H9 (cell line): ENCODE data around the gene THEM4. TPM values are rescaled to one million over a fixed set of nuclear protein-coding genes. Genes with fewer than 3 reads are reported as not detected.

ENCODE experiments used
- DNase-seq: peaks from one replicate; pipeline ENCODE4 v3.0.0-alpha.2; 2017
- H2AFZ ChIP-seq: one replicate; pipeline ENCODE4 v1.6.1; 2013; ENCODE audit warnings: mild to moderate bottlenecking, low read length, control low read depth, moderate library complexity
- H2AK5ac ChIP-seq: 2 replicates; pipeline ENCODE4 v1.6.1; 2013; ENCODE audit warnings: low read length, control low read depth, mixed read lengths; ENCODE audit not compliant: insufficient read length
- H2BK120ac ChIP-seq: one replicate; pipeline ENCODE4 v1.6.1; 2013; ENCODE audit warnings: low read depth, mild to moderate bottlenecking, low read length, control low read depth, inconsistent platforms; ENCODE audit not compliant: poor library complexity, severe bottlenecking
- H2BK12ac ChIP-seq: 2 replicates; pipeline ENCODE4 v1.6.1; 2013; ENCODE audit warnings: low read length, control low read depth, mixed read lengths, low read depth; ENCODE audit not compliant: insufficient read length
- H2BK15ac ChIP-seq: 2 replicates; pipeline ENCODE4 v1.6.1; 2013; ENCODE audit warnings: low read depth, low read length, control low read depth
- H2BK20ac ChIP-seq: one replicate; pipeline ENCODE4 v1.6.1; 2013; ENCODE audit warnings: low read depth, mild to moderate bottlenecking, low read length, control low read depth, inconsistent platforms; ENCODE audit not compliant: poor library complexity, severe bottlenecking
- H2BK5ac ChIP-seq: 2 replicates; pipeline ENCODE4 v1.6.1; 2013; ENCODE audit warnings: low read length, control low read depth, mixed read lengths; ENCODE audit not compliant: insufficient read length
- H3K14ac ChIP-seq: 2 replicates; pipeline ENCODE4 v1.6.1; 2013; ENCODE audit warnings: low read length, control low read depth; ENCODE audit not compliant: insufficient read depth
- H3K18ac ChIP-seq: 2 replicates; pipeline ENCODE4 v1.6.1; 2013; ENCODE audit warnings: low read depth, mild to moderate bottlenecking, mixed read lengths, low read length, control low read depth; ENCODE audit not compliant: insufficient read length
- H3K23ac ChIP-seq: 2 replicates; pipeline ENCODE4 v1.6.1; 2013; ENCODE audit warnings: low read length, control low read depth, mixed read lengths, low read depth; ENCODE audit not compliant: insufficient read length
- H3K23me2 ChIP-seq: 2 replicates; pipeline ENCODE4 v1.6.1; 2013; ENCODE audit warnings: low read depth, mild to moderate bottlenecking, mixed read lengths, low read length, control low read depth; ENCODE audit not compliant: insufficient read length, poor library complexity, severe bottlenecking
- H3K27ac ChIP-seq: 2 replicates; pipeline ENCODE4 v1.5.1; 2013; ENCODE audit warnings: low read length, control low read depth, mixed read lengths, low read depth; ENCODE audit not compliant: insufficient read length
- H3K27me3 ChIP-seq: 2 replicates; pipeline ENCODE4 v1.6.1; 2013; ENCODE audit warnings: low read length, control low read depth, inconsistent platforms; ENCODE audit not compliant: insufficient read depth
- H3K4ac ChIP-seq: 2 replicates; pipeline ENCODE4 v1.6.1; 2013; ENCODE audit warnings: low read depth, mild to moderate bottlenecking, control low read depth, inconsistent platforms, low read length, moderate library complexity
- H3K4me1 ChIP-seq: 2 replicates; pipeline ENCODE4 v1.6.1; 2013; ENCODE audit warnings: low read length, control low read depth, inconsistent platforms; ENCODE audit not compliant: insufficient read depth
- H3K4me2 ChIP-seq: 2 replicates; pipeline ENCODE4 v1.6.1; 2013; ENCODE audit warnings: low read length, control low read depth, mixed read lengths; ENCODE audit not compliant: insufficient read length, insufficient read depth
- H3K56ac ChIP-seq: 2 replicates; pipeline ENCODE4 v1.6.1; 2013; ENCODE audit warnings: low read depth, mild to moderate bottlenecking, mixed read lengths, low read length, control low read depth; ENCODE audit not compliant: insufficient read length
- H3K79me1 ChIP-seq: 2 replicates; pipeline ENCODE4 v1.6.1; 2013; ENCODE audit warnings: low read depth, mild to moderate bottlenecking, moderate library complexity, low read length, control low read depth, inconsistent platforms; ENCODE audit not compliant: insufficient read depth, poor library complexity, severe bottlenecking
- H3K79me2 ChIP-seq: 2 replicates; pipeline ENCODE4 v1.6.1; 2013; ENCODE audit warnings: low read length, control low read depth, inconsistent platforms; ENCODE audit not compliant: insufficient read depth
- H3K9ac ChIP-seq: 2 replicates; pipeline ENCODE4 v1.6.1; 2013; ENCODE audit warnings: low read length, control low read depth, mixed read lengths; ENCODE audit not compliant: insufficient read length; ENCODE audit errors: extremely low read depth
- H3K9me3 ChIP-seq: one replicate; pipeline ENCODE4 v1.6.1; 2013; ENCODE audit warnings: low read depth, low read length, inconsistent platforms; ENCODE audit not compliant: control insufficient read depth
- H3T11ph ChIP-seq: one replicate; pipeline ENCODE4 v1.6.1; 2013; ENCODE audit warnings: mild to moderate bottlenecking, low read length, control low read depth, inconsistent platforms
- H4K20me1 ChIP-seq: one replicate; pipeline ENCODE4 v1.6.1; 2013; ENCODE audit not compliant: control insufficient read depth, insufficient read length, insufficient read depth
- H4K5ac ChIP-seq: 2 replicates; pipeline ENCODE4 v1.6.1; 2013; ENCODE audit warnings: low read depth, mild to moderate bottlenecking, mixed read lengths, low read length, control low read depth; ENCODE audit not compliant: insufficient read length
- H4K8ac ChIP-seq: replicated peaks from 2 replicates; pipeline ENCODE4 v1.6.1; 2013; ENCODE audit warnings: low read length, control low read depth, mixed read lengths, low read depth; ENCODE audit not compliant: insufficient read length
- H4K91ac ChIP-seq: 2 replicates; pipeline ENCODE4 v1.6.1; 2013; ENCODE audit warnings: low read depth, mild to moderate bottlenecking, moderate library complexity, mixed read lengths, low read length, control low read depth; ENCODE audit not compliant: insufficient read length
- H3K27ac Mint-ChIP-seq, 3 experiments: 2 replicates in 2 of 3; 3 replicates in 1 of 3; pipeline ENCODE4 v1.8.0; 2020 to 2021; ENCODE audit warnings: mixed read lengths in 3 of 3, mild to moderate bottlenecking in 1 of 3, moderate library complexity in 1 of 3
- H3K27me3 Mint-ChIP-seq: 2 replicates; pipeline ENCODE4 v1.8.0; 2021; ENCODE audit warnings: low read depth, mild to moderate bottlenecking, moderate library complexity, mixed read lengths
- H3K36me3 Mint-ChIP-seq, 3 experiments: 2 replicates in 2 of 3; 3 replicates in 1 of 3; pipeline ENCODE4 v1.8.0; 2020 to 2021; ENCODE audit warnings: low read depth in 3 of 3, mixed read lengths in 3 of 3; ENCODE audit not compliant: insufficient read depth in 1 of 3
- H3K4me1 Mint-ChIP-seq, 2 experiments: 2 replicates each; pipeline ENCODE4 v1.8.0; 2020; ENCODE audit warnings: mixed read lengths in 2 of 2
- H3K4me3 Mint-ChIP-seq, 2 experiments: 2 replicates in 1 of 2; 3 replicates in 1 of 2; pipeline ENCODE4 v1.8.0; 2020 to 2021; ENCODE audit warnings: mild to moderate bottlenecking in 2 of 2, mixed read lengths in 2 of 2, moderate library complexity in 1 of 2
- H3K9me3 Mint-ChIP-seq, 2 experiments: 2 replicates in 1 of 2; 3 replicates in 1 of 2; pipeline ENCODE4 v1.8.0; 2020; ENCODE audit warnings: mild to moderate bottlenecking in 2 of 2, mixed read lengths in 2 of 2, moderate library complexity in 1 of 2
- WGBS: extraction: QIAGEN DNeasy Blood & Tissue Kit; methylation state at CpG from one replicate; pipeline ENCODE4 v1.1.7; 2013; ENCODE audit warnings: missing lambda C conversion rate, low lambda C conversion rate, mixed read lengths; ENCODE audit not compliant: insufficient read length; ENCODE audit errors: extremely low coverage; 5-methylcytosine and 5-hydroxymethylcytosine counted together
- total RNA-seq: library from RNA; stranded (reverse); gene quantifications from 2 replicates; pipeline ENCODE4 v1.2.1, GENCODE V29; 2021
- TF ChIP-seq, protein P1 (sequence below): fragments of 200-600 bp; sonication (generic); conservative IDR thresholded peaks from 3 replicates; pipeline ENCODE4 v1.8.0; 2021; ENCODE audit warnings: antibody characterized with exemption, mild to moderate bottlenecking

Gene THEM4
- total RNA-seq, 1 experiment from 2014 or later = 10.5 TPM

GRCh38 chr1:151952811-151953210 is 43.5 kb upstream of the THEM4 start:
- DNase-seq = no peak
- H2BK5ac ChIP-seq = no peak overlapping the region
- no peaks in the 10 kb centered on the region for H3K9me3 ChIP-seq
- no peaks in the 10 kb centered on the region for H3K9me3 Mint-ChIP-seq
- no peak overlapping the region for H4K5ac ChIP-seq
- H3K27me3 ChIP-seq = no peaks in the 10 kb centered on the region
- peaks cover 2% of the 10 kb centered on the region; the same call in 1 of the 2 replicates for H3K27me3 Mint-ChIP-seq
- no peak overlapping the region for H3K23ac ChIP-seq
- H3K4me3 Mint-ChIP-seq = no peak overlapping the region
- H3K9ac ChIP-seq = no peak overlapping the region
- H3K4me2 ChIP-seq = no peak overlapping the region
- H2BK20ac ChIP-seq = no peak overlapping the region
- no peak overlapping the region for H3T11ph ChIP-seq
- no peaks in the 10 kb centered on the region for H3K23me2 ChIP-seq
- no peak overlapping the region for H3K14ac ChIP-seq
- no peak overlapping the region for H2BK15ac ChIP-seq
- no peak overlapping the region for H3K18ac ChIP-seq
- no peak overlapping the region for H3K4ac ChIP-seq
- no peak overlapping the region for H3K27ac ChIP-seq
- H4K91ac ChIP-seq = no peak overlapping the region
- no peak overlapping the region for H2AFZ ChIP-seq
- H3K4me1 ChIP-seq = no peaks in the 10 kb centered on the region
- TF ChIP-seq, protein P1, sequence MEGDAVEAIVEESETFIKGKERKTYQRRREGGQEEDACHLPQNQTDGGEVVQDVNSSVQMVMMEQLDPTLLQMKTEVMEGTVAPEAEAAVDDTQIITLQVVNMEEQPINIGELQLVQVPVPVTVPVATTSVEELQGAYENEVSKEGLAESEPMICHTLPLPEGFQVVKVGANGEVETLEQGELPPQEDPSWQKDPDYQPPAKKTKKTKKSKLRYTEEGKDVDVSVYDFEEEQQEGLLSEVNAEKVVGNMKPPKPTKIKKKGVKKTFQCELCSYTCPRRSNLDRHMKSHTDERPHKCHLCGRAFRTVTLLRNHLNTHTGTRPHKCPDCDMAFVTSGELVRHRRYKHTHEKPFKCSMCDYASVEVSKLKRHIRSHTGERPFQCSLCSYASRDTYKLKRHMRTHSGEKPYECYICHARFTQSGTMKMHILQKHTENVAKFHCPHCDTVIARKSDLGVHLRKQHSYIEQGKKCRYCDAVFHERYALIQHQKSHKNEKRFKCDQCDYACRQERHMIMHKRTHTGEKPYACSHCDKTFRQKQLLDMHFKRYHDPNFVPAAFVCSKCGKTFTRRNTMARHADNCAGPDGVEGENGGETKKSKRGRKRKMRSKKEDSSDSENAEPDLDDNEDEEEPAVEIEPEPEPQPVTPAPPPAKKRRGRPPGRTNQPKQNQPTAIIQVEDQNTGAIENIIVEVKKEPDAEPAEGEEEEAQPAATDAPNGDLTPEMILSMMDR = no peak
- no peak overlapping the region for H3K27ac Mint-ChIP-seq
- H3K79me2 ChIP-seq = no peaks in the 10 kb centered on the region
- no peak overlapping the region for H3K56ac ChIP-seq
- WGBS = no CpG with 5 or more reads among the region's 1 CpG
- no peak overlapping the region for H2AK5ac ChIP-seq
- H2BK12ac ChIP-seq = no peak overlapping the region
- H4K8ac ChIP-seq = no peak overlapping the region
- no peaks in the 10 kb centered on the region for H3K79me1 ChIP-seq
- no peaks in the 10 kb centered on the region; a peak in 1 of 7 replicates for H3K36me3 Mint-ChIP-seq
- H4K20me1 ChIP-seq = no peaks in the 10 kb centered on the region
- no peaks in the 10 kb centered on the region for H3K4me1 Mint-ChIP-seq
- no peak overlapping the region for H2BK120ac ChIP-seq
